Activated CD4-positive, alpha-beta T cell treated with anti-CD3 and anti-CD28 coated beads, Interleukin-2, amount 50 U/mL, for 24 hours (primary cell): ENCODE measurements around the gene NEU3.

Experiments
- DNase-seq, 2 donors: peaks; one replicate each; pipeline ENCODE4 v3.0.0-alpha.2; 2020; ENCODE audit warnings: low read depth in 1 of 2, low spot score in 1 of 2

NEU3 gene

DNA sequence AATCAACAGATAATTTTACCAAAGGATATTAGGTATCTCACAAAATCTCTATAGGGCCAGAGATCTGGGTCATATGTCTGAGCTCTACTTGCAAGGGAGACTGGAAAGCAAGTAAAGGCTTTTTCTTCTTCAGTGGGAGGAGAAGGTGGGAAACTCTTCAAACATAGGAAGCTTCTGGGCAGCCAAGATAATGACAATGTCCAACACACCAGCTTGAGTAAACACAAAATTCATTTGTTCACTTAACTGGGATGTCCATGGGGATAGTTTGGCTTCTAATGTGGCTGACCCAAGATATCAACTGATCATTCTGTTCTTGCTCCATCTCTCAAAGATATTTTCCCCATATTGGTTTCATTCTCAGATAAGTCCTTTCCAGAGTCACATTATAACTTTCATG lies 70.6 kb downstream of the NEU3 start:
- DNase-seq: no peak

DNA sequence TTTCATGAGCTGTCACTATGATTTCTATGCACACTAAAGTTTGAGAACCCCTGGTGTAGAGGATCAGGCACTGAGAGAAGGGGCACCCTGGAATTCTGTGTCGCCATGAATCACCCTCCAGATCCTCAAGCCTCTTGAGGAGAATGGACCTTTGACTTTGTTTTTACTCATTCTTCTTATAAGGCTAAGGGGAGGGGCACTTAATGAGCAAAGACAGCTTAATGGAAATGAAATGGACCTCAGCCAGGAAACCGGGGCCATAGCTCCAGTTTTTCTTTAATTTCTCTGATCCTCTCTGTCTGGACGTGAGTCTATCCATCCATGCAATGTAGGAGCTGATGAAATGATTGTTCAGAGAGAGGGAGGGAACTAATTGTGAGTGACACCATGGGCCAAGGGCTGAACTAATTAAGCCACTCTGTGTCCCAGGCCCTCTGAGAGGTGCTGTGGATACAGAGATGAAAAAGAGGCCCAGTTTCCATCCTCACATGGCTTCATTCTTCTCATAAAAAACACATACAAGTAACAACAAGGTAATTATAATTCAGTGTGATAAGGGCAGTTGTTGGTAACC lies 75.1 kb downstream of the NEU3 start:
- no peak for DNase-seq

DNA sequence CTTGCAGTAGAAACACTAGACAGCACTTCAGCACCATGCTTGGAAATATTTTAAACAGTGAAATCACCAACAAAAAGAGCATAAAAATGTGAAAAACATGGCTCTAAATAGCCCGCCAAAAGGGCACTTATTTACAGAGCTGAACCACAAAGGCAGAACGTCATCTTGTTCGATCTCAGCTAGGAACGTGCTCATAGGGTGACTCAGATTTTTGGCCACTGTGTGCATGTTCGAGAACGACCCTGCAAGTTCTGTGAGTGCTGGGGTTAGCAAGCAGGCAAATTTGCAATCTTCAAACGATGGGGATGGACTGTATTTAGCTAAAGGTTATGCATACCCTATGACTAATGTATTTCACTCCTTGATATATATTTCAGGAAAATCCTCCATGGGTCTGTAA lies 77.3 kb downstream of the NEU3 start:
- DNase-seq: no peak
